ENCODE measurements around the gene KIF1A. TPM values are rescaled to one million over a fixed set of nuclear protein-coding genes. Genes with fewer than 3 reads are reported as not detected.
"Not testable (repeated sequence)": the region's sequence is repeated elsewhere in the genome, so short reads cannot be mapped to it uniquely, and the experiment has no call there.

The KIF1A gene
- total and polyA plus RNA-seq, 8 donors = 32.4 to 76.0 (median 62.1) TPM

DNA sequence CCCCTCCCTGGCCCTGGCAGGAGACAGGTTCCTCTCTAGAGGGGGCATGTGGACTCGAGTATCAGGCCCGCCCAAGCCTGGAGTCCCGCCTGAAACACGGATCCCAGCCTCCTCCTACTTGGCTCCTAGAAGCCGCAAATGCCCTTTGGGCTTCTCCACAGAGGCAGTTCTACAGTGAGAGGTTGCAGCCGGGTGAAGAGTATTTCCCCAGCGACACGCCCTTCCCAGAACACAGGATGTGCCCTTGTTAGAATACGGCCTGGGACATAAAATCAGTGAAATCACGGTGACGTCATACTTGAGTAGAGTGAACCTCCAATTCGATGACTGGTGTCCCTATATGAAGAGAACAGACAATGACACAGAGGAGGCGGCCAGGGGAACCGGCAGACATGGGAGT, 142.0 kb downstream of the KIF1A start:
- H3K4me3 ChIP-seq; ATAC-seq; H3K27ac ChIP-seq; FAIRE-seq; intact Hi-C loops (cut with DNase I); H3K4me1 ChIP-seq; H3K27me3 ChIP-seq; H3K36me3 ChIP-seq; H3K9me3 ChIP-seq; DNase-seq: not testable (repeated sequence)
- WGBS, 2 donors = 61 to 72% methylated on average over 3 to 6 of the region's 14 CpGs

DNA sequence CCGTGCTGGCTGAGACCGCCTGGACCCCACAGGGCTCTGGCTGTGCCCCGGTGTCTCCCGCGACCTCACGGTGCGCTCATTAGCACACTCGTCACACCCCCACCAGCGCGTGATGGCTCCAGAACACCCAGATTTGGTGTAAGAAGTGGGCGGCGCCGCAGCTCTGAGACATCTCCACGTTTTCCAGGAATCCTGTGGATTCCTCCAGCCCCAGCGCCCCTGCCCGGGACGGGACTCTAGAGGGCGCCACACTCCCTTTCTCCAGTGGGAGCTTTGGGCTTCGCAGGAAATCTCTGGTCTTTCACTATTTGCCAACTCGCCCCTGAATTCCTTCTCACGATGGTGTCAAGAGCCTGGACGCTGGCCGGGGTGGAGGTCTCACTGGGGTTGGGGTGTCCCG, 144.7 kb downstream of the KIF1A start:
- H3K36me3 ChIP-seq; FAIRE-seq; DNase-seq; H3K9me3 ChIP-seq; H3K4me3 ChIP-seq; H3K4me1 ChIP-seq; intact Hi-C loops (cut with DNase I); H3K27ac ChIP-seq; H3K27me3 ChIP-seq: not testable (repeated sequence)
- no CpG with 5 or more reads among the region's 24 CpGs for WGBS, 2 donors
- ATAC-seq = peak; percentile 80 to 91 (median 84)

DNA sequence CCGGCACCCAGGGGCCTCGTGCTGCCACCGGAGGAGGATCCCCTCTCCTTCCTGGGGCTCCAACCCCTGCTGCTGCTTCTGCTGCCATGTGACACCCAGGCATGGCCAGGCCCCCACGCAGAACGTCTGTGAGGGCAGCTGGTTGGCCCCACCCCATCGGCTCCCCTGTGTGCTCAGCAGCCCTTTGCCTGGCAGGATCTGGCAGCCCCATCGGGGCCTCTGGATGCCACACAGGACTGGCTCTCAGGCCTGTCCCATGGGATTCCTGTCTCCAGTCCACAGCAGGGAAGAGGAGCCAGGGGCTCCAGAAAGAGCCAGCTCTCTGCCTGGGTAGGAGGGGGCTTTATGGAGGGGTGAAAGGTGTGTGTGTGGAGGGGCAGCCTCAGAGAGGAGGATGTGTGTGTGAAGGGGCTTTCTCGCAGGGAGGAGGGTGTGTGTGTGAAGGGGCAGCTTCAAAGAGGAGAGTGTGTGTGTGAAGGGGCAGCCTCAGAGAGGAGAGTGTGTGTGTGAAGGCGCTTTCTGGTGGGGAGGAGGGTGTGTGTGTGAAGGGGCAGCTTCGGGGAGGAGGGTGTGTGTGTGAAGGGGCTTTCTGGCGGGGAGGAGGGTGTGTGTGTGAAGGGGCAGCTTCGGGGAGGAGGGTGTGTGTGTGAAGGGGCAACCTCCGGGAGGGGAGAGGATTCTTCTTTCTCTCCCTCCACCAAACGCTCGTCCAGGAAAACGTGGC, 145.4 kb downstream of the KIF1A start:
- H3K27ac ChIP-seq; H3K4me3 ChIP-seq; intact Hi-C loops (cut with DNase I); H3K9me3 ChIP-seq; H3K4me1 ChIP-seq; H3K36me3 ChIP-seq; FAIRE-seq; H3K27me3 ChIP-seq: not testable (repeated sequence)
- 8 to 21% methylated on average over 11 to 13 of the region's 16 CpGs for WGBS, 2 donors
- ATAC-seq (peak in 2 of 4 donors; percentile 4 to 18), DNase-seq (peak in 3 of 6 donors; percentile 40 to 62 (median 44))

DNA sequence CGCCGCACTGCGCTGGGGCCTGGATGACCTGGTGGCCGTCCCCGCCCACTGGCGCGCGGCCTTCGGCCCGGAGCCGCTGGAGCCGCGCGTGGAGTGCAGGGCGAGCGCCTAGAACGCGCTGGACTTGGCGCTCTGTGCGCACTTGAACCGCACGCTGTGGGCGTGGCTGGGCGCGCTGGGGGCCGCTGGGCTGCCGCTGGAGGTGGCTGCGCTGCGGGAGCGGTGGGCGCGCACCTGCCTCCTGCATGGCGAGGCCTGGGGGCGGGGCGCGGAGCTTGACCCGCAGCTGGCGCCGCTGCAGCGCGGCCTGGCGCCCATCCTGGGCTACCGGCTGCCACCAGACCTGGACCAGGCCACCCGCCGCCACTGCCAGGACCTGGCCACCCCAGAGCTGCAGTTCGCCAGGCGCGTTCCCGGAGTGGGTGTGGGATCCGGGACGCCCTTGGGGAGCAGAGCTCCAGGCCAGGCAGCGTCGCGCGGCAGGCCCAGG, 147.3 kb downstream of the KIF1A start:
- H3K4me1 ChIP-seq = peaks cover 0 to 3% (median 0%) of the 10 kb centered on the region in 3 donors
- peaks cover 0 to 4% (median 0%) of the 10 kb centered on the region in 4 donors for H3K27me3 ChIP-seq
- FAIRE-seq (no peak), DNase-seq (peak in 4 of 6 donors; percentile 35 to 77 (median 54)), ATAC-seq (peak in 1 of 4 donors; percentile 13)
- TF ChIP-seq, protein P1, sequence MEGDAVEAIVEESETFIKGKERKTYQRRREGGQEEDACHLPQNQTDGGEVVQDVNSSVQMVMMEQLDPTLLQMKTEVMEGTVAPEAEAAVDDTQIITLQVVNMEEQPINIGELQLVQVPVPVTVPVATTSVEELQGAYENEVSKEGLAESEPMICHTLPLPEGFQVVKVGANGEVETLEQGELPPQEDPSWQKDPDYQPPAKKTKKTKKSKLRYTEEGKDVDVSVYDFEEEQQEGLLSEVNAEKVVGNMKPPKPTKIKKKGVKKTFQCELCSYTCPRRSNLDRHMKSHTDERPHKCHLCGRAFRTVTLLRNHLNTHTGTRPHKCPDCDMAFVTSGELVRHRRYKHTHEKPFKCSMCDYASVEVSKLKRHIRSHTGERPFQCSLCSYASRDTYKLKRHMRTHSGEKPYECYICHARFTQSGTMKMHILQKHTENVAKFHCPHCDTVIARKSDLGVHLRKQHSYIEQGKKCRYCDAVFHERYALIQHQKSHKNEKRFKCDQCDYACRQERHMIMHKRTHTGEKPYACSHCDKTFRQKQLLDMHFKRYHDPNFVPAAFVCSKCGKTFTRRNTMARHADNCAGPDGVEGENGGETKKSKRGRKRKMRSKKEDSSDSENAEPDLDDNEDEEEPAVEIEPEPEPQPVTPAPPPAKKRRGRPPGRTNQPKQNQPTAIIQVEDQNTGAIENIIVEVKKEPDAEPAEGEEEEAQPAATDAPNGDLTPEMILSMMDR (IDR thresholded peaks at IDR 0.05) = no peak
- no peak overlapping the region for H3K27ac ChIP-seq
- WGBS, 2 donors = 4% methylated on average over 49 to 55 of the region's 55 CpGs
- intact Hi-C loops (cut with DNase I) = no loop called here
- no peak overlapping the region for H3K4me3 ChIP-seq
- H3K9me3 ChIP-seq = no peaks in the 10 kb centered on the region
- H3K36me3 ChIP-seq = no peaks in the 10 kb centered on the region

DNA sequence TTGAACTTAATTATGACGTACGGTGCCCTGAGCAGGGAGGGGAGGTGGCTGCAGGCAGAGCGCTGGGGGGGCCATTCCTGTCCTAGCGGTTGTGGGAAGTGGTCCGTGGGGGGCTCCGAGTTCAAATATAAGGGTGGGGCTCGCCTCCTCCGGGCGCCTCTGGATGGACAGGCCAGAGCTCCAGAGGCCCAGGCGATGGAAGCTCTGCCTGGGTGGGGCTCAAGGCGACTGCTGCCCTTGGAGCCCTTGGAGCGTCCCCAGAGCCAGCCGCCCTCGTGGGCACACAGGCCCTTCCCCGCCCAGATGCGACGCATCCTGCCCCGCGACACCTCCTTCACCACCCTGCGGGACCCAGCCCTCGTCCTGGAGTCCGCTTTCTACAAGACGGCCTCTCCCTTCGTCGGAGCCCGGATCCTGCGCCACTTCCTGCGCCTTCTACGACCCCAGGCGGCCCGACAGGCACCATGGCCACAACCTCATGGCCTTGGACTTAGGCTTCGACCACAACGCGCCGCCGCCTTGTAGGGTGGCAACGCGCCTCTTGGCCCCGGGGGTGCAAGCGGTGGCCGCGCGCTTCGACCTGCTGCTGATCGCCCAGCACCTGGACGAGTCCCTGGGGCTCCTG, 147.8 kb downstream of the KIF1A start:
- intact Hi-C loops (cut with DNase I) = no loop called here
- peak in 1 of 6 donors; percentile 69 for DNase-seq
- Histone ChIP-seq H3K4me3 (no peak overlapping the region), H3K9me3 (no peaks in the 10 kb centered on the region), H3K36me3 (no peaks in the 10 kb centered on the region), H3K27me3 (peaks cover 0 to 10% (median 1%) of the 10 kb centered on the region in 4 donors), H3K27ac (no peak overlapping the region), H3K4me1 (peaks cover 0 to 3% (median 0%) of the 10 kb centered on the region in 3 donors)
- TF ChIP-seq, protein P1 (IDR thresholded peaks at IDR 0.05) = no peak
- WGBS, 2 donors = 36 to 39% methylated on average over 46 of the region's 46 CpGs
- ATAC-seq = no peak
- FAIRE-seq = no peak

DNA sequence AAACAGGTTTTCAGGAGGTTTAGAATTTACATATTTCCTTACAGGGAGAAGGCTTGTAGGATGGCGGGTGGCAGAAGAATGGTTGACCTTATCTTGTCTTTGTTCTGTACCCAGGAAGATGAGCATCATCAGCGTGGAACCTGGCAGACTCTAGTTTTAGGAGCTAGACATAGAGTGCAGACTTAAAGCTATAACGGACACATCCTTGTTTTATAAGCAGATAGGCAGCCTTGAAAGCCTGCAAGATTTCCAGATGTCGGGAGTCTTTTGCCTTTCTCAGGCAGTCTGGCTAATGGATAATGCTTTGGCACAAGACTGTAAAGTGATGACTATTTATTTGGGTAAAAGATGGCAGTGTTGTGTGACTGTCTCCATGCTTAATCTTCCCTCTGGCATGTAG, 149.1 kb downstream of the KIF1A start:
- Histone ChIP-seq H3K4me3 (no peak overlapping the region), H3K9me3 (no peaks in the 10 kb centered on the region), H3K27ac (no peak overlapping the region), H3K4me1 (peaks cover 0 to 3% (median 0%) of the 10 kb centered on the region in 3 donors), H3K36me3 (no peaks in the 10 kb centered on the region), H3K27me3 (peaks cover 0 to 15% (median 3%) of the 10 kb centered on the region in 4 donors)
- no peak for ATAC-seq
- DNase-seq = no peak
- TF ChIP-seq, protein P1 (IDR thresholded peaks at IDR 0.05) = no peak
- 58 to 68% methylated on average over 4 of the region's 4 CpGs for WGBS, 2 donors
- no peak for FAIRE-seq
- intact Hi-C loops (cut with DNase I) = no loop called here
